Body of pancreas (tissue), 4 donors: ENCODE results near the gene PRTFDC1. TPM values are rescaled to one million over a fixed set of nuclear protein-coding genes. Genes with fewer than 3 reads are reported as not detected.

Source experiments
- ATAC-seq: fragments of 150-250 bp; one replicate; pipeline ENCODE4 v1.9.1; 2016
- DNase-seq, 4 donors: peaks; one replicate each; pipeline ENCODE4 v3.0.0-alpha.2; 2019
- H3K27ac ChIP-seq, 4 donors: fragments of 200-600 bp; sonication (generic); 1 replicate in 3 of 4; 2 replicates in 1 of 4; pipeline versions ENCODE4 v1.5.1 to v1.6.1; 2016 to 2019; ENCODE audit warnings: mild to moderate bottlenecking in 1 of 4, mixed read lengths in 1 of 4, moderate library complexity in 1 of 4
- H3K27me3 ChIP-seq, 2 donors: fragments of 200-600 bp; sonication (generic); one replicate each; pipeline ENCODE4 v1.6.0; 2016; ENCODE audit warnings: mild to moderate bottlenecking in 1 of 2
- H3K36me3 ChIP-seq, 2 donors: fragments of 200-600 bp; sonication (generic); replicated peaks in 1 of 2; 2 replicates each; pipeline ENCODE4 v1.5.1; 2016; ENCODE audit warnings: low read depth in 2 of 2; ENCODE audit not compliant: insufficient read depth in 1 of 2
- H3K4me1 ChIP-seq: fragments of 200-600 bp; sonication (generic); one replicate; pipeline ENCODE4 v1.6.0; 2016
- H3K4me3 ChIP-seq, 2 donors: fragments of 200-600 bp; sonication (generic); 1 replicate in 1 of 2; 2 replicates in 1 of 2; pipeline ENCODE4 v1.5.1; 2016 to 2019
- H3K9me3 ChIP-seq, 3 donors: fragments of 200-600 bp; sonication (generic); 1 replicate in 2 of 3; 2 replicates in 1 of 3; pipeline ENCODE4 v1.5.1; 2016
- POLR2A ChIP-seq, 3 donors: fragments of 450-650 bp; IDR thresholded peaks; one replicate each; pipeline ENCODE4 v1.6.1; 2016; ENCODE audit warnings: antibody characterized with exemption in 3 of 3, mild to moderate bottlenecking in 2 of 3
- WGBS, 2 donors: methylation state at CpG; one replicate each; pipeline ENCODE4 v1.1.5; 2017; 5-methylcytosine and 5-hydroxymethylcytosine counted together
- intact Hi-C: fragments of 100-400 bp; cut with DNase I; formaldehyde crosslinking; loops from one replicate; pipeline ENCODE4 v1.15.1; 2023
- total RNA-seq, 2 donors: library from RNA; depleted of rRNA; stranded (reverse); fragments of >200 nt; gene quantifications; one replicate each; pipeline ENCODE4 v1.1.0, GENCODE V29; 2016
- TF ChIP-seq, protein P1 (sequence below), 7 experiments: fragments of 450-650 bp in 4 of 7; fragments of 200-600 bp in 3 of 7; sonication (generic) in 3 of 7; IDR thresholded peaks; one replicate each; pipeline ENCODE4 v1.5.1; 2016 to 2019; ENCODE audit warnings: antibody characterized with exemption in 7 of 7

PRTFDC1 gene
- total RNA-seq, 2 donors from 2014 or later, result 6.5 to 14.2 TPM

DNA sequence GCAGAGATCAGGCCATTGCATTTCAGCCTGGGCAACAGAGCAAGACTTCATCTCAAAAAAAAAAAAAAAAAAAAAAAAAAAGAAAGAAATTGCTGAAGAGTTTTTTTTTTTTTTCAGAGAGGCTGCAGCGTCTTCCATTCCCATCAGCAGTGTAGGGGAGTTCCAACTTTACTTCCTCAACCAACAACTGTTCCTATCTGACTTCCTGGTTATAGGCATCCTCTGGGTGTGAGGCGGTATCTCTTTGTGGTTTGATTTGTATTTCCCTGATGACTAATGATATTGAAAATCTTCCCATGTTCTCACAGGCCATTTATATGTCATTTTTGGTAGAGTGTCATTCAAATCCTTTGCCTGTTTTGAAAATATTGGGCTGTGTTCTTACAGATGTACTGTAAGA is 40.2 kb downstream of the PRTFDC1 start:
- Histone ChIP-seq H3K27ac (no peak overlapping the region), H3K9me3 (no peaks in the 10 kb centered on the region), H3K27me3 (no peaks in the 10 kb centered on the region), H3K4me3 (no peak overlapping the region), H3K4me1 (no peaks in the 10 kb centered on the region), H3K36me3 (no peaks in the 10 kb centered on the region)
- TF ChIP-seq POLR2A (IDR thresholded peaks at IDR 0.05), result no peak
- TF ChIP-seq, protein P1, sequence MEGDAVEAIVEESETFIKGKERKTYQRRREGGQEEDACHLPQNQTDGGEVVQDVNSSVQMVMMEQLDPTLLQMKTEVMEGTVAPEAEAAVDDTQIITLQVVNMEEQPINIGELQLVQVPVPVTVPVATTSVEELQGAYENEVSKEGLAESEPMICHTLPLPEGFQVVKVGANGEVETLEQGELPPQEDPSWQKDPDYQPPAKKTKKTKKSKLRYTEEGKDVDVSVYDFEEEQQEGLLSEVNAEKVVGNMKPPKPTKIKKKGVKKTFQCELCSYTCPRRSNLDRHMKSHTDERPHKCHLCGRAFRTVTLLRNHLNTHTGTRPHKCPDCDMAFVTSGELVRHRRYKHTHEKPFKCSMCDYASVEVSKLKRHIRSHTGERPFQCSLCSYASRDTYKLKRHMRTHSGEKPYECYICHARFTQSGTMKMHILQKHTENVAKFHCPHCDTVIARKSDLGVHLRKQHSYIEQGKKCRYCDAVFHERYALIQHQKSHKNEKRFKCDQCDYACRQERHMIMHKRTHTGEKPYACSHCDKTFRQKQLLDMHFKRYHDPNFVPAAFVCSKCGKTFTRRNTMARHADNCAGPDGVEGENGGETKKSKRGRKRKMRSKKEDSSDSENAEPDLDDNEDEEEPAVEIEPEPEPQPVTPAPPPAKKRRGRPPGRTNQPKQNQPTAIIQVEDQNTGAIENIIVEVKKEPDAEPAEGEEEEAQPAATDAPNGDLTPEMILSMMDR (IDR thresholded peaks at IDR 0.05), result no peak
- intact Hi-C loops, result no loop called here
- ATAC-seq (peak; percentile 35), DNase-seq (peak in 1 of 4 donors; percentile 22)
- 61 to 65% methylated on average over 2 of the region's 2 CpGs for WGBS, 2 donors

- Histone ChIP-seq H3K9me3 (no peaks in the 10 kb centered on the region), H3K27ac (no peak overlapping the region), H3K27me3 (no peaks in the 10 kb centered on the region), H3K36me3 (no peaks in the 10 kb centered on the region), H3K4me3 (no peak overlapping the region), H3K4me1 (no peaks in the 10 kb centered on the region)
- WGBS, 2 donors, result 78 to 95% methylated on average over 2 of the region's 2 CpGs
- DNase-seq, result no peak
- intact Hi-C loops, result no loop called here
- TF ChIP-seq POLR2A (IDR thresholded peaks at IDR 0.05), result no peak
- TF ChIP-seq, protein P1 (IDR thresholded peaks at IDR 0.05), result no peak
- no peak for ATAC-seq
Observed at GRCh38 chr10:24911029-24911428, 41.4 kb downstream of the PRTFDC1 start.

DNA sequence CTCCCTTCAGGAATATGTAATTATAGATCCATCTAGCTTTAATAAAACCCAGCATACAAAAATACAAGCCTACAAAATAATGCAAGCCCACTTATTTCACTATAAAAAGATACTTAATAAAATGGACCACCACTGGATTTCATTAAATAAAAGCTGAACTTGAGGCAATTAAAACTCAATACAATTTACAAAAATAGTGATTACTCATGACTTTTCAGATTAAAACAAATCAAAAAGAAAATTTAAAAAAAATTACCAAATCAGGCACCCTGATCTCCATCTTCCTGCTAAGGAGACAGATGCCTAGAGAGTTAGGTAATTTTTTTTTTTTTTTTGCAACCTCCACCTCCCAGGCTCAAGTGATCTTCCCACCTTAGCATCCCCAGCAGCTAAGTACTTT is 41.8 kb downstream of the PRTFDC1 start:
- no peaks in the 10 kb centered on the region for H3K27me3 ChIP-seq
- no peak for DNase-seq
- H3K4me1 ChIP-seq, result no peaks in the 10 kb centered on the region
- TF ChIP-seq POLR2A (IDR thresholded peaks at IDR 0.05), result no peak
- TF ChIP-seq, protein P1 (IDR thresholded peaks at IDR 0.05), result no peak
- no peak overlapping the region for H3K27ac ChIP-seq
- H3K36me3 ChIP-seq, result no peaks in the 10 kb centered on the region
- intact Hi-C loops, result no loop called here
- no peak overlapping the region for H3K4me3 ChIP-seq
- no peaks in the 10 kb centered on the region for H3K9me3 ChIP-seq
- no peak for ATAC-seq

GRCh38 chr10:24908793-24909423 is 43.5 kb downstream of the PRTFDC1 start:
- ATAC-seq (peak; percentile 30), DNase-seq (peak in 1 of 4 donors; percentile 19)
- no peak overlapping the region for H3K27ac ChIP-seq
- no peak overlapping the region for H3K4me3 ChIP-seq
- no peaks in the 10 kb centered on the region for H3K9me3 ChIP-seq
- 78 to 79% methylated on average over 2 of the region's 2 CpGs for WGBS, 2 donors
- intact Hi-C loops, result no loop called here
- TF ChIP-seq, protein P1 (IDR thresholded peaks at IDR 0.05), result no peak
- TF ChIP-seq POLR2A (IDR thresholded peaks at IDR 0.05), result no peak
- no peaks in the 10 kb centered on the region for H3K27me3 ChIP-seq
- H3K36me3 ChIP-seq, result no peaks in the 10 kb centered on the region
- H3K4me1 ChIP-seq, result no peaks in the 10 kb centered on the region

DNA sequence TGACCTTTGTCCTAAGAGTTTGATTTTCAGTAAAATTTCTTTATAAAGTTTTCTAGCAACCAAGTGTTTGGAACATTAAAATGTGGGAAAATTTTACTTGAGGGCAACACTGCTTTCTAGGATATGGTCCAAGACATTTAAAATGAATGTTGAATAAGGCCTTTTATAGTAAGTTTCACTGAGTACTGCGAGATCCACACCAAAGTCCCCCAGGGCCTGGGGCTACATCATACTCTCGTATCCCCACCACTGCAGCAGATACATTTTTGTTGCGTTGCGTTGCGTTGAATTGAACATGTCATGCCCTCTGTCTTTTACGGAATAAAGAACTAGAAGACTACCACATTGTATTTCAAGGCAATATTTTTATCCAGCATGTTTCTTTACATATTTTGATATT is 44.5 kb downstream of the PRTFDC1 start:
- H3K4me3 ChIP-seq, result no peak overlapping the region
- WGBS, 2 donors, result 96% methylated on average over 6 of the region's 6 CpGs
- no peaks in the 10 kb centered on the region for H3K36me3 ChIP-seq
- H3K9me3 ChIP-seq, result no peaks in the 10 kb centered on the region
- no peak for ATAC-seq
- no peaks in the 10 kb centered on the region for H3K27me3 ChIP-seq
- H3K4me1 ChIP-seq, result no peaks in the 10 kb centered on the region
- intact Hi-C loops, result no loop called here
- H3K27ac ChIP-seq, result no peak overlapping the region
- no peak for DNase-seq
- TF ChIP-seq, protein P1 (IDR thresholded peaks at IDR 0.05), result no peak
